GM19043 (cell line): ENCODE data around the gene GALNT18.

Experiments
- ATAC-seq: cut with Tn5 transposase; IDR thresholded peaks from one replicate; pipeline ENCODE4 v1.9.1; 2021; ENCODE audit warnings: low read depth; ENCODE audit not compliant: unreplicated experiment

The GALNT18 gene

GRCh38 chr11:11265320-11265719, 356.5 kb downstream of the GALNT18 start:
- ATAC-seq = no peak

GRCh38 chr11:11263238-11264005, 358.4 kb downstream of the GALNT18 start:
- ATAC-seq = no peak

GRCh38 chr11:11262171-11262920, 359.5 kb downstream of the GALNT18 start:
- no peak for ATAC-seq

- no peak for ATAC-seq
Observed at GRCh38 chr11:11261629-11262028, 360.2 kb downstream of the GALNT18 start.

- no peak for ATAC-seq
Observed at GRCh38 chr11:11260903-11261302, 360.9 kb downstream of the GALNT18 start.

- ATAC-seq = no peak
Observed at GRCh38 chr11:11253995-11254394, 367.8 kb downstream of the GALNT18 start.

GRCh38 chr11:11253497-11253896, 368.3 kb downstream of the GALNT18 start:
- ATAC-seq = no peak

GRCh38 chr11:11252403-11252802, 369.4 kb downstream of the GALNT18 start:
- no peak for ATAC-seq

- no peak for ATAC-seq
Observed at GRCh38 chr11:11251394-11251970, 370.3 kb downstream of the GALNT18 start.

- ATAC-seq = no peak
Observed at GRCh38 chr11:11250470-11250869, 371.3 kb downstream of the GALNT18 start.

GRCh38 chr11:11247576-11247975, 374.2 kb downstream of the GALNT18 start:
- ATAC-seq = no peak

- no peak for ATAC-seq
Observed at GRCh38 chr11:11247086-11247485, 374.7 kb downstream of the GALNT18 start.

GRCh38 chr11:11246166-11246565, 375.6 kb downstream of the GALNT18 start:
- ATAC-seq = no peak

- ATAC-seq = no peak
Observed at GRCh38 chr11:11245453-11245852, 376.4 kb downstream of the GALNT18 start.

GRCh38 chr11:11244470-11245080, 377.2 kb downstream of the GALNT18 start:
- ATAC-seq = no peak

- ATAC-seq = peak; percentile 69
Observed at GRCh38 chr11:11243590-11244469, 378.0 kb downstream of the GALNT18 start.

- no peak for ATAC-seq
Observed at GRCh38 chr11:11243209-11243589, 378.6 kb downstream of the GALNT18 start.

GRCh38 chr11:11241284-11241683, 380.5 kb downstream of the GALNT18 start:
- ATAC-seq = no peak

GRCh38 chr11:11239959-11240358, 381.8 kb downstream of the GALNT18 start:
- no peak for ATAC-seq
